PFSK-1 (cell line): ENCODE results near the gene NAT8L.

Experiments
- POLR2AphosphoS5 ChIP-seq: IDR thresholded peaks from 2 replicates; pipeline ENCODE4 v1.6.1; 2012; ENCODE audit warnings: low read depth, mild to moderate bottlenecking, control low read depth, low read length, moderate library complexity
- TAF1 ChIP-seq: IDR thresholded peaks from 2 replicates; pipeline ENCODE4 v1.6.1; 2012; ENCODE audit warnings: low read length, control low read depth, borderline replicate concordance; ENCODE audit not compliant: insufficient read depth
- TF ChIP-seq, protein P1 (sequence below), 2 experiments: IDR thresholded peaks; 2 replicates each; pipeline versions ENCODE4 v1.6.1 to v1.8.0; 2011 to 2012; ENCODE audit warnings: low read depth in 2 of 2, low read length in 2 of 2, control low read depth in 1 of 2, inconsistent platforms in 1 of 2, mild to moderate bottlenecking in 1 of 2, moderate library complexity in 1 of 2; ENCODE audit not compliant: insufficient read depth in 1 of 2

DNA sequence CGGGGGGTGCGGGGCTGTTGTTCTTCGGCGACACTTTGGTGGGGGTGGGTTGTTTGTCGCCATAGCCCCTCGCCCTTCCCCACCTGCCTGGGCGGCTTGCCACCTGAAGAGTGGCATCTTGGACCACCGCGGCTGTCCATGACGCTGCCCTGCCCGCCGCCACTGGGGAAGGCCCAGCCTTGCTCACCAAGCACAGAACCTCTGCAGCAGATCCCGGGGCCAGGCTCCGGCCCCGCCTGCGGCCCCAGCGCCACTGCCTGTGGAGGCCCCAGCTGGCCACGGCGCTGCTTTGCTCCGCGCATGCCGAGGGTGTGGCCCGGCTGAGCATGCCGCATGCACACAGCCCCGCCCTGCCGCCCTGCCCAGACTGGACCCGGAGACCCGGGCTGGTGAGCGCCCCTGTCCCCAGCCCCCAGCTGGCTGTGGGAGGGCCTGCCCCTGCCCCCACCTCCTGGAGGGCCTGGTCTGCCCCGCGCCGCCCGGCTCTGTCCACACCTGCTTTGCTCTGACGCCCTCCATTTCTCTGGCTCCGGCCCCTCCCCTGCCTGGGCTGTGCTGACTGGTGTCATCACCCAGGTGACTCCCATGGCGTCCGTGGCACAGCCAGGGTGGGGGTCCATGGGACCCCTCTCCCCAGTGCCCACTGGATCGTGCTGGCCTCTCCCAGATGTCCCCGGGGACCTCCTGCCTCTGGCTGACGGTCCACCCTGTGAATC lies 5.3 kb downstream of the NAT8L start:
- TF ChIP-seq POLR2AphosphoS5 = no peak
- TF ChIP-seq TAF1 = no peak
- TF ChIP-seq, protein P1, sequence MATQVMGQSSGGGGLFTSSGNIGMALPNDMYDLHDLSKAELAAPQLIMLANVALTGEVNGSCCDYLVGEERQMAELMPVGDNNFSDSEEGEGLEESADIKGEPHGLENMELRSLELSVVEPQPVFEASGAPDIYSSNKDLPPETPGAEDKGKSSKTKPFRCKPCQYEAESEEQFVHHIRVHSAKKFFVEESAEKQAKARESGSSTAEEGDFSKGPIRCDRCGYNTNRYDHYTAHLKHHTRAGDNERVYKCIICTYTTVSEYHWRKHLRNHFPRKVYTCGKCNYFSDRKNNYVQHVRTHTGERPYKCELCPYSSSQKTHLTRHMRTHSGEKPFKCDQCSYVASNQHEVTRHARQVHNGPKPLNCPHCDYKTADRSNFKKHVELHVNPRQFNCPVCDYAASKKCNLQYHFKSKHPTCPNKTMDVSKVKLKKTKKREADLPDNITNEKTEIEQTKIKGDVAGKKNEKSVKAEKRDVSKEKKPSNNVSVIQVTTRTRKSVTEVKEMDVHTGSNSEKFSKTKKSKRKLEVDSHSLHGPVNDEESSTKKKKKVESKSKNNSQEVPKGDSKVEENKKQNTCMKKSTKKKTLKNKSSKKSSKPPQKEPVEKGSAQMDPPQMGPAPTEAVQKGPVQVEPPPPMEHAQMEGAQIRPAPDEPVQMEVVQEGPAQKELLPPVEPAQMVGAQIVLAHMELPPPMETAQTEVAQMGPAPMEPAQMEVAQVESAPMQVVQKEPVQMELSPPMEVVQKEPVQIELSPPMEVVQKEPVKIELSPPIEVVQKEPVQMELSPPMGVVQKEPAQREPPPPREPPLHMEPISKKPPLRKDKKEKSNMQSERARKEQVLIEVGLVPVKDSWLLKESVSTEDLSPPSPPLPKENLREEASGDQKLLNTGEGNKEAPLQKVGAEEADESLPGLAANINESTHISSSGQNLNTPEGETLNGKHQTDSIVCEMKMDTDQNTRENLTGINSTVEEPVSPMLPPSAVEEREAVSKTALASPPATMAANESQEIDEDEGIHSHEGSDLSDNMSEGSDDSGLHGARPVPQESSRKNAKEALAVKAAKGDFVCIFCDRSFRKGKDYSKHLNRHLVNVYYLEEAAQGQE (IDR thresholded peaks at IDR 0.05; ENCODE audit: insufficient read depth in 1 of 2, low read depth in 2 of 2, low read length in 2 of 2) = no peak
